HCT116 (cell line): ENCODE data around the gene CRYGN. TPM values are rescaled to one million over a fixed set of nuclear protein-coding genes. Genes with fewer than 3 reads are reported as not detected.

Experiments
- ATAC-seq: fragments of 200-7000 bp; cut with Tn5 transposase; 2 replicates; pipeline ENCODE4 v1.9.1; 2020; ENCODE audit warnings: mild to moderate bottlenecking, moderate library complexity
- BruUV-seq: library from RNA; stranded (reverse); fragments of 400-500 nt; replicated peaks from 2 replicates; lab custom pipeline; 2021; lab: Mats Ljungman, UMichigan
- CTCF ChIA-PET: fragments of 300-600 bp; sonication (Branson Sonifier 250); formaldehyde crosslinking; loops from one replicate; lab custom pipeline; 2021; ENCODE audit warnings: antibody characterized with exemption; lab: Charles Lee
- POLR2A ChIA-PET: fragments of 300-600, 350-600 bp; sonication (Branson Sonifier 250); formaldehyde crosslinking; loops from one replicate; lab custom pipeline; 2021; ENCODE audit warnings: antibody characterized with exemption; lab: Charles Lee
- RAD21 ChIA-PET, 2 experiments: fragments of 300-600 bp; sonication (Branson Sonifier 250); formaldehyde crosslinking; loops; one replicate each; lab custom pipeline; 2023; ENCODE audit warnings: low total read pairs in 2 of 2; ENCODE audit not compliant: uncharacterized antibody in 2 of 2, unreplicated experiment in 2 of 2, low non-redundant PET in 1 of 2; lab: Charles Lee
- DNase-seq: peaks from one replicate; pipeline ENCODE4 v3.0.0-alpha.2; 2010; ENCODE audit warnings: low read depth, low spot score
- H2AFZ ChIP-seq: fragments of 200-600 bp; shearing (Covaris generic), sonication (generic); 2 replicates; pipeline ENCODE4 v1.6.1; 2017; ENCODE audit warnings: low read depth, mixed run types, mixed read lengths, antibody characterized with exemption, low read length; ENCODE audit not compliant: poor library complexity, severe bottlenecking
- H3K27ac ChIP-seq: 2 replicates; pipeline ENCODE4 v1.5.1; 2012; ENCODE audit warnings: low read depth, low read length
- H3K27me3 ChIP-seq: fragments of 200-600 bp; sonication (generic); 2 replicates; pipeline ENCODE4 v1.6.1; 2016; ENCODE audit warnings: mixed run types, low read length, mixed read lengths; ENCODE audit not compliant: insufficient read depth
- H3K36me3 ChIP-seq, 2 experiments: fragments of 200-500 bp in 1 of 2; fragments of 200-600 bp in 1 of 2; sonication (Bioruptor generic) in 1 of 2; sonication (generic) in 1 of 2; 2 replicates each; pipeline versions ENCODE4 v1.5.1 to v1.6.1; 2014 to 2016; ENCODE audit warnings: low read length in 2 of 2, inconsistent platforms in 1 of 2, mixed read lengths in 1 of 2, mixed run types in 1 of 2; ENCODE audit not compliant: insufficient read depth in 2 of 2, control insufficient read depth in 1 of 2
- H3K4me1 ChIP-seq, 2 experiments: fragments of 200-600 bp in 1 of 2; sonication (generic) in 1 of 2; 2 replicates each; pipeline versions ENCODE4 v1.5.1 to v1.6.1; 2012 to 2017; ENCODE audit warnings: low read length in 2 of 2, inconsistent platforms in 1 of 2, mild to moderate bottlenecking in 1 of 2, mixed read lengths in 1 of 2, mixed run types in 1 of 2, moderate library complexity in 1 of 2; ENCODE audit not compliant: insufficient read depth in 2 of 2, control insufficient read depth in 1 of 2
- H3K4me2 ChIP-seq: fragments of 200-600 bp; sonication (generic); 2 replicates; pipeline ENCODE4 v1.6.1; 2017; ENCODE audit warnings: mixed run types, low read length, mixed read lengths
- H3K4me3 ChIP-seq, 2 experiments: fragments of 200-600 bp in 1 of 2; sonication (generic) in 1 of 2; replicated peaks in 1 of 2; 2 replicates each; pipeline ENCODE4 v1.5.1; 2011 to 2016; ENCODE audit warnings: low read length in 2 of 2, control low read depth in 1 of 2, low read depth in 1 of 2, mild to moderate bottlenecking in 1 of 2, mixed read lengths in 1 of 2, mixed run types in 1 of 2
- H3K79me2 ChIP-seq: fragments of 200-600 bp; sonication (generic); 2 replicates; pipeline ENCODE4 v1.6.1; 2017; ENCODE audit warnings: mild to moderate bottlenecking, mixed run types, low read length, moderate library complexity, mixed read lengths; ENCODE audit not compliant: insufficient read depth
- H3K9ac ChIP-seq: fragments of 200-600 bp; sonication (generic); 2 replicates; pipeline ENCODE4 v1.6.1; 2016; ENCODE audit warnings: low read length, mixed read lengths
- H3K9me2 ChIP-seq: fragments of 200-600 bp; sonication (generic), shearing (Covaris generic); 2 replicates; pipeline ENCODE4 v1.6.1; 2017; ENCODE audit warnings: mixed run types, mild to moderate bottlenecking, moderate library complexity; ENCODE audit not compliant: insufficient read depth
- H3K9me3 ChIP-seq, 2 experiments: fragments of 200-500 bp in 1 of 2; fragments of 200-600 bp in 1 of 2; sonication (Bioruptor generic) in 1 of 2; sonication (generic) in 1 of 2; 2 replicates each; pipeline ENCODE4 v1.6.1; 2014 to 2017; ENCODE audit warnings: low read length in 2 of 2, mixed read lengths in 2 of 2, inconsistent platforms in 1 of 2, low read depth in 1 of 2, mild to moderate bottlenecking in 1 of 2, mixed run types in 1 of 2, moderate library complexity in 1 of 2; ENCODE audit not compliant: control insufficient read depth in 1 of 2, insufficient read depth in 1 of 2
- H4K20me1 ChIP-seq: fragments of 200-600 bp; sonication (generic), shearing (Covaris generic); 2 replicates; pipeline ENCODE4 v1.6.1; 2017; ENCODE audit warnings: mixed run types, mild to moderate bottlenecking, moderate library complexity; ENCODE audit not compliant: insufficient read depth
- CBX3 ChIP-seq: IDR thresholded peaks from 2 replicates; pipeline ENCODE4 v1.6.1; 2012; ENCODE audit warnings: low read depth
- CEBPB ChIP-seq: IDR thresholded peaks from 2 replicates; pipeline ENCODE4 v1.6.1; 2012; ENCODE audit warnings: low read depth
- EGR1 ChIP-seq: IDR thresholded peaks from 2 replicates; pipeline ENCODE4 v1.6.1; 2012; ENCODE audit warnings: low read depth
- ELF1 ChIP-seq: IDR thresholded peaks from 2 replicates; pipeline ENCODE4 v1.6.1; 2012; ENCODE audit warnings: low read depth, borderline replicate concordance
- EZH2phosphoT487 ChIP-seq: fragments of 200-600 bp; IDR thresholded peaks from 2 replicates; pipeline ENCODE4 v1.6.1; 2018; ENCODE audit warnings: antibody characterized with exemption, borderline replicate concordance
- FOSL1 ChIP-seq: IDR thresholded peaks from 2 replicates; pipeline ENCODE4 v1.6.1; 2012; ENCODE audit warnings: low read depth
- JUND ChIP-seq: IDR thresholded peaks from 2 replicates; pipeline ENCODE4 v1.6.1; 2012
- POLR2A ChIP-seq: IDR thresholded peaks from 2 replicates; pipeline ENCODE4 v1.7.0; 2011; ENCODE audit warnings: borderline replicate concordance; ENCODE audit not compliant: insufficient read depth, insufficient read length; ENCODE audit errors: extremely low read depth
- POLR2AphosphoS5 ChIP-seq: IDR thresholded peaks from 2 replicates; pipeline ENCODE4 v1.6.1; 2011; ENCODE audit warnings: mild to moderate bottlenecking, low read depth, low read length, moderate library complexity
- RAD21 ChIP-seq: IDR thresholded peaks from 2 replicates; pipeline ENCODE4 v1.6.1; 2012; ENCODE audit warnings: low read depth, mild to moderate bottlenecking
- SP1 ChIP-seq: IDR thresholded peaks from 2 replicates; pipeline ENCODE4 v1.6.1; 2012; ENCODE audit warnings: low read depth
- SRF ChIP-seq: IDR thresholded peaks from 2 replicates; pipeline ENCODE4 v1.6.1; 2012; ENCODE audit warnings: low read depth
- TCF7L2 ChIP-seq: IDR thresholded peaks from 2 replicates; pipeline ENCODE4 v1.7.0; 2011; ENCODE audit warnings: borderline replicate concordance, inconsistent platforms; ENCODE audit not compliant: insufficient read depth, insufficient read length; ENCODE audit errors: extremely low read depth
- YY1 ChIP-seq: IDR thresholded peaks from 2 replicates; pipeline ENCODE4 v1.6.1; 2011; ENCODE audit warnings: low read length, low read depth, moderate library complexity, mild to moderate bottlenecking; ENCODE audit not compliant: insufficient replicate concordance; ENCODE audit errors: extremely low read depth
- ZFX ChIP-seq: fragments of 450-650 bp; IDR thresholded peaks from 2 replicates; pipeline ENCODE4 v1.6.1; 2017
- intact Hi-C: fragments of 100-400 bp; cut with micrococcal nuclease; formaldehyde crosslinking; loops from 2 replicates; pipeline ENCODE4 v1.10.0; 2022
- total RNA-seq: library from RNA; stranded (reverse); gene quantifications from one replicate; pipeline ENCODE4 v1.2.1, GENCODE V29; 2021; ENCODE audit not compliant: unreplicated experiment
- TF ChIP-seq, protein P1 (sequence below): IDR thresholded peaks from 2 replicates; pipeline ENCODE4 v1.6.1; 2011; ENCODE audit warnings: mild to moderate bottlenecking, low read length, moderate library complexity; ENCODE audit not compliant: insufficient replicate concordance; ENCODE audit errors: extremely low read depth
- TF ChIP-seq, protein P2 (sequence below), 3 experiments: fragments of 200-600 bp in 1 of 3; sonication (generic) in 1 of 3; IDR thresholded peaks in 2 of 3; conservative IDR thresholded peaks in 1 of 3; 2 replicates each; pipeline ENCODE4 v1.5.1; 2012 to 2017; ENCODE audit warnings: low read depth in 2 of 3, low read length in 2 of 3, antibody characterized with exemption in 1 of 3, borderline replicate concordance in 1 of 3, control low read depth in 1 of 3, mild to moderate bottlenecking in 1 of 3, mixed read lengths in 1 of 3, mixed run types in 1 of 3, moderate library complexity in 1 of 3; ENCODE audit not compliant: insufficient read depth in 1 of 3
- TF ChIP-seq, protein P3 (sequence below): IDR thresholded peaks from 2 replicates; pipeline ENCODE4 v1.6.1; 2012; ENCODE audit warnings: low read depth
- TF ChIP-seq, protein P4 (sequence below): IDR thresholded peaks from 2 replicates; pipeline ENCODE4 v1.6.1; 2012

Gene CRYGN
- total RNA-seq, 1 experiment from 2014 or later: not detected

DNA sequence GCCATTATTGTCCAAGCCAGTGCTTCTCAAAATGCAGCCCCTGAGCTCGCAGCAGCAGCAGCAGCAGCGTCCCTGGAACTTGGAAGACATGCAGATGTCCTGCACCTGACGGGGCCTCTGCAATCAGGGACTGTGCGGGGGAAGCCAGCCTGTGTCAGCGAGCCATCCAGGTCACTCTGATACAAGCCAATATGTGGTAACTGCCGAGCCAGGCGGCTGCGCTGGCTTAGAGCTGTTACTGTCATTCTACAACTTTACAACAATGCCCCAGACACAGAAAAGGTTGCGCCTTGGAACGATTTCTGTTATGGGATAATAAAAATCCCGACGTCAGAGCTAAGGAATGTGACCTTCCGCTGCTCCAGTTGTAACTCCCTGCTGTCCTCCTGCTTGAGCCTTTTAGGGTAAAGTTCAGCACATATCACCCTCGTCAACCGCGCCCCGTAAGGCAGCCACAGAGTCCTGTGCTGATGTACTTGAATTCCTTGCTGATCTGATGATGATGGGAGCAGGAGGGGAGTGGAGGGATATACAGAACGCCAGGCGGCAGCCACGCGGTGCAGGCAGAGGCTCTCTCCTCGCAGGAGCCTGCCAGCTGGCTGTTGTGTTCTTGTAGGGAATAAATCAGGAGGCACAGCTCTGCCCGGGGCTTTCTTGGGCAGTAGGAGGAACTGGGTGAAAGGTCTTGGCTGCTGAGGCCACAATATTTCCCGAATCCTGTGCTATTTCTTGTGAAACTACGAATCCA is 20.0 kb upstream of the CRYGN start:
- CTCF ChIA-PET: no interaction called here
- TF ChIP-seq SRF (no peak), RAD21 (peak; percentile 57), POLR2A (no peak), YY1 (no peak), EZH2phosphoT487 (no peak), EGR1 (no peak), ZFX (no peak), FOSL1 (no peak), POLR2AphosphoS5 (no peak), CBX3 (peak; percentile 59; the same call in 1 of the 2 replicates), ELF1 (no peak), TCF7L2 (no peak), SP1 (0 out of 2 replicates have a peak, but pooled peaks have one; percentile 37), JUND (no peak), CEBPB (no peak)
- TF ChIP-seq, protein P1, sequence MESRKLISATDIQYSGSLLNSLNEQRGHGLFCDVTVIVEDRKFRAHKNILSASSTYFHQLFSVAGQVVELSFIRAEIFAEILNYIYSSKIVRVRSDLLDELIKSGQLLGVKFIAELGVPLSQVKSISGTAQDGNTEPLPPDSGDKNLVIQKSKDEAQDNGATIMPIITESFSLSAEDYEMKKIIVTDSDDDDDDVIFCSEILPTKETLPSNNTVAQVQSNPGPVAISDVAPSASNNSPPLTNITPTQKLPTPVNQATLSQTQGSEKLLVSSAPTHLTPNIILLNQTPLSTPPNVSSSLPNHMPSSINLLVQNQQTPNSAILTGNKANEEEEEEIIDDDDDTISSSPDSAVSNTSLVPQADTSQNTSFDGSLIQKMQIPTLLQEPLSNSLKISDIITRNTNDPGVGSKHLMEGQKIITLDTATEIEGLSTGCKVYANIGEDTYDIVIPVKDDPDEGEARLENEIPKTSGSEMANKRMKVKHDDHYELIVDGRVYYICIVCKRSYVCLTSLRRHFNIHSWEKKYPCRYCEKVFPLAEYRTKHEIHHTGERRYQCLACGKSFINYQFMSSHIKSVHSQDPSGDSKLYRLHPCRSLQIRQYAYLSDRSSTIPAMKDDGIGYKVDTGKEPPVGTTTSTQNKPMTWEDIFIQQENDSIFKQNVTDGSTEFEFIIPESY: no peak
- TF ChIP-seq, protein P2, sequence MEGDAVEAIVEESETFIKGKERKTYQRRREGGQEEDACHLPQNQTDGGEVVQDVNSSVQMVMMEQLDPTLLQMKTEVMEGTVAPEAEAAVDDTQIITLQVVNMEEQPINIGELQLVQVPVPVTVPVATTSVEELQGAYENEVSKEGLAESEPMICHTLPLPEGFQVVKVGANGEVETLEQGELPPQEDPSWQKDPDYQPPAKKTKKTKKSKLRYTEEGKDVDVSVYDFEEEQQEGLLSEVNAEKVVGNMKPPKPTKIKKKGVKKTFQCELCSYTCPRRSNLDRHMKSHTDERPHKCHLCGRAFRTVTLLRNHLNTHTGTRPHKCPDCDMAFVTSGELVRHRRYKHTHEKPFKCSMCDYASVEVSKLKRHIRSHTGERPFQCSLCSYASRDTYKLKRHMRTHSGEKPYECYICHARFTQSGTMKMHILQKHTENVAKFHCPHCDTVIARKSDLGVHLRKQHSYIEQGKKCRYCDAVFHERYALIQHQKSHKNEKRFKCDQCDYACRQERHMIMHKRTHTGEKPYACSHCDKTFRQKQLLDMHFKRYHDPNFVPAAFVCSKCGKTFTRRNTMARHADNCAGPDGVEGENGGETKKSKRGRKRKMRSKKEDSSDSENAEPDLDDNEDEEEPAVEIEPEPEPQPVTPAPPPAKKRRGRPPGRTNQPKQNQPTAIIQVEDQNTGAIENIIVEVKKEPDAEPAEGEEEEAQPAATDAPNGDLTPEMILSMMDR (IDR thresholded peaks at IDR 0.05 in 2 of 3, conservative IDR thresholded peaks at IDR 0.05 in 1 of 3; ENCODE audit: borderline replicate concordance in 1 of 3, insufficient read depth in 1 of 3, low read depth in 2 of 3, low read length in 2 of 3): peak in 2 of 3 experiments; percentile 14 to 21; a peak in 2 of 6 replicates
- TF ChIP-seq, protein P3, sequence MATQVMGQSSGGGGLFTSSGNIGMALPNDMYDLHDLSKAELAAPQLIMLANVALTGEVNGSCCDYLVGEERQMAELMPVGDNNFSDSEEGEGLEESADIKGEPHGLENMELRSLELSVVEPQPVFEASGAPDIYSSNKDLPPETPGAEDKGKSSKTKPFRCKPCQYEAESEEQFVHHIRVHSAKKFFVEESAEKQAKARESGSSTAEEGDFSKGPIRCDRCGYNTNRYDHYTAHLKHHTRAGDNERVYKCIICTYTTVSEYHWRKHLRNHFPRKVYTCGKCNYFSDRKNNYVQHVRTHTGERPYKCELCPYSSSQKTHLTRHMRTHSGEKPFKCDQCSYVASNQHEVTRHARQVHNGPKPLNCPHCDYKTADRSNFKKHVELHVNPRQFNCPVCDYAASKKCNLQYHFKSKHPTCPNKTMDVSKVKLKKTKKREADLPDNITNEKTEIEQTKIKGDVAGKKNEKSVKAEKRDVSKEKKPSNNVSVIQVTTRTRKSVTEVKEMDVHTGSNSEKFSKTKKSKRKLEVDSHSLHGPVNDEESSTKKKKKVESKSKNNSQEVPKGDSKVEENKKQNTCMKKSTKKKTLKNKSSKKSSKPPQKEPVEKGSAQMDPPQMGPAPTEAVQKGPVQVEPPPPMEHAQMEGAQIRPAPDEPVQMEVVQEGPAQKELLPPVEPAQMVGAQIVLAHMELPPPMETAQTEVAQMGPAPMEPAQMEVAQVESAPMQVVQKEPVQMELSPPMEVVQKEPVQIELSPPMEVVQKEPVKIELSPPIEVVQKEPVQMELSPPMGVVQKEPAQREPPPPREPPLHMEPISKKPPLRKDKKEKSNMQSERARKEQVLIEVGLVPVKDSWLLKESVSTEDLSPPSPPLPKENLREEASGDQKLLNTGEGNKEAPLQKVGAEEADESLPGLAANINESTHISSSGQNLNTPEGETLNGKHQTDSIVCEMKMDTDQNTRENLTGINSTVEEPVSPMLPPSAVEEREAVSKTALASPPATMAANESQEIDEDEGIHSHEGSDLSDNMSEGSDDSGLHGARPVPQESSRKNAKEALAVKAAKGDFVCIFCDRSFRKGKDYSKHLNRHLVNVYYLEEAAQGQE: no peak
- TF ChIP-seq, protein P4, sequence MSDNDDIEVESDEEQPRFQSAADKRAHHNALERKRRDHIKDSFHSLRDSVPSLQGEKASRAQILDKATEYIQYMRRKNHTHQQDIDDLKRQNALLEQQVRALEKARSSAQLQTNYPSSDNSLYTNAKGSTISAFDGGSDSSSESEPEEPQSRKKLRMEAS: peak; percentile 76

More for the DNA sequence above, 20.0 kb upstream of the CRYGN start:
- no peaks in the 10 kb centered on the region for H4K20me1 ChIP-seq
- H2AFZ ChIP-seq: no peak overlapping the region
- intact Hi-C loops: loop anchor here (5.0 kb wide), 1 partner anchor 297 kb away; no protein-coding TSS in a partner anchor
- POLR2A ChIA-PET: interaction anchor here (0.6 to 1.9 kb wide), 4 partner anchors 10 to 32 kb away, joined by 3 to 7 read pairs (median 4); no protein-coding TSS in a partner anchor
- no peaks in the 10 kb centered on the region for H3K79me2 ChIP-seq
- RAD21 ChIA-PET: interaction anchor here in 1 of 2 experiments (1.1 kb wide), 1 partner anchor 11 kb away, joined by 5 read pairs; no protein-coding TSS in a partner anchor
- peaks cover 8 to 15% of the 10 kb centered on the region in 2 experiments; a peak in 2 of 4 replicates for H3K9me3 ChIP-seq
- no peaks in the 10 kb centered on the region for H3K27me3 ChIP-seq
- H3K4me2 ChIP-seq: peak overlapping the region; percentile 80
- peak overlapping the region; percentile 43 for H3K9ac ChIP-seq
- peak overlapping the region; percentile 6 to 46 for H3K4me3 ChIP-seq
- H3K4me1 ChIP-seq: peaks cover 18 to 29% of the 10 kb centered on the region in 2 experiments
- peak; percentile 79 for ATAC-seq
- no TSS peak for BruUV-seq
- H3K9me2 ChIP-seq: no peaks in the 10 kb centered on the region
- peak overlapping the region; percentile 17 for H3K27ac ChIP-seq
- H3K36me3 ChIP-seq: peaks cover 0 to 19% of the 10 kb centered on the region in 2 experiments; a peak in 1 of 4 replicates
- peak; percentile 57 for DNase-seq
